K562 (cell line): ENCODE measurements around the gene TRMT1. TPM values are rescaled to one million over a fixed set of nuclear protein-coding genes. Genes with fewer than 3 reads are reported as not detected.

Experiments used
- ILF3 ChIP-seq: fragments of 450-650 bp; IDR thresholded peaks from 2 replicates; pipeline ENCODE4 v1.6.1; 2018; ENCODE audit warnings: antibody characterized with exemption, mild to moderate bottlenecking, moderate library complexity, borderline replicate concordance
- KDM2B ChIP-seq: fragments of 250-450 bp; sonication (Bioruptor Pico); IDR thresholded peaks from 2 replicates; pipeline ENCODE4 v1.8.0; 2021; ENCODE audit warnings: mild to moderate bottlenecking, moderate library complexity
- MAFG ChIP-seq: fragments of 450-650 bp; conservative IDR thresholded peaks from 2 replicates; pipeline ENCODE4 v1.6.1; 2016; ENCODE audit warnings: missing genetic modification characterization, missing compliant biosample characterization
- MAFK ChIP-seq: IDR thresholded peaks from 2 replicates; pipeline ENCODE4 v1.6.1; 2011; ENCODE audit warnings: low read length, improper control_type of control experiment
- PTBP1 ChIP-seq: fragments of 200-400 bp; formaldehyde crosslinking; IDR thresholded peaks from 2 replicates; pipeline ENCODE4 v1.6.1; 2017; ENCODE audit warnings: low read depth, low read length
- SMARCE1 ChIP-seq: fragments of 450-650 bp; IDR thresholded peaks from 2 replicates; pipeline ENCODE4 v1.7.1; 2016; ENCODE audit warnings: mild to moderate bottlenecking
- TCF3 ChIP-seq: sonication (generic); formaldehyde crosslinking; IDR thresholded peaks from 2 replicates; pipeline ENCODE4 v1.4.0; 2020; ENCODE audit warnings: mild to moderate bottlenecking, missing genetic modification reagents
- ZNF311 ChIP-seq: fragments of 250-450 bp; sonication (Bioruptor Pico); IDR thresholded peaks from 2 replicates; pipeline ENCODE4 v1.4.0; 2020; ENCODE audit warnings: mild to moderate bottlenecking, moderate library complexity
- polyA plus RNA-seq, 8 experiments: library from polyadenylated mRNA; depleted of rRNA in 4 of 8; stranded (reverse) in 5 of 8; unstranded in 3 of 8; fragments of >200 nt; fragmentation: Nextera tagmentation in 2 of 8; fragmentation: Illumina TruSeq in 1 of 8; extraction: Ambion mirVana in 2 of 8; extraction: Trizol in 1 of 8; gene quantifications; 2 replicates each; pipeline versions ENCODE4 v1.2.1 to v1.2.3, GENCODE V29; 2011 to 2014; ENCODE audit warnings: inconsistent platforms in 1 of 8, missing spikeins in 1 of 8
- total RNA-seq, 7 experiments: library from RNA; depleted of rRNA in 6 of 7; stranded (reverse); fragments of >200 nt in 6 of 7; fragmentation: Illumina TruSeq in 2 of 7; extraction: Trizol in 2 of 7; gene quantifications; 2 replicates each; pipeline versions ENCODE4 v1.2.1 to v1.2.3, GENCODE V29; 2011 to 2021; ENCODE audit warnings: low replicate concordance in 1 of 7
- TF ChIP-seq, protein P1 (sequence below): fragments of 200-800 bp; sonication (Bioruptor generic); IDR thresholded peaks from 2 replicates; pipeline ENCODE4 v1.6.1; 2017; ENCODE audit warnings: missing genetic modification characterization, missing compliant biosample characterization
- TF ChIP-seq, protein P2 (sequence below), 2 experiments: fragments of 450-650 bp; IDR thresholded peaks; 2 replicates each; pipeline ENCODE4 v1.6.1; 2018; ENCODE audit warnings: mild to moderate bottlenecking in 2 of 2, low read depth in 1 of 2; ENCODE audit not compliant: partially characterized antibody in 2 of 2
- TF ChIP-seq, protein P3 (sequence below): conservative IDR thresholded peaks from 2 replicates; pipeline ENCODE4 v1.6.1; 2011; ENCODE audit warnings: low read depth, mild to moderate bottlenecking, low read length; ENCODE audit not compliant: control insufficient read depth
- TF ChIP-seq, protein P4 (sequence below), 2 experiments: fragments of 450-650 bp in 1 of 2; sonication (generic) in 1 of 2; formaldehyde crosslinking; conservative IDR thresholded peaks; 2 replicates each; pipeline versions ENCODE4 v1.4.0 to v1.8.1; 2020 to 2022; ENCODE audit warnings: mild to moderate bottlenecking in 1 of 2, missing genetic modification reagents in 1 of 2
- TF ChIP-seq, protein P5 (sequence below): sonication (generic); formaldehyde crosslinking; IDR thresholded peaks from 2 replicates; pipeline ENCODE4 v1.8.0; 2022; ENCODE audit warnings: mild to moderate bottlenecking, missing genetic modification reagents
- TF ChIP-seq, protein P6 (sequence below): fragments of 450-650 bp; formaldehyde crosslinking; IDR thresholded peaks from 2 replicates; pipeline ENCODE4 v1.4.0; 2022; ENCODE audit warnings: missing genetic modification characterization

Gene TRMT1
- total and polyA plus RNA-seq, 9 of the 15 experiments (the other 6 are each of a cell fraction or from before 2014, with no cell fraction given): 5.8 to 158 (median 54.3) TPM

DNA sequence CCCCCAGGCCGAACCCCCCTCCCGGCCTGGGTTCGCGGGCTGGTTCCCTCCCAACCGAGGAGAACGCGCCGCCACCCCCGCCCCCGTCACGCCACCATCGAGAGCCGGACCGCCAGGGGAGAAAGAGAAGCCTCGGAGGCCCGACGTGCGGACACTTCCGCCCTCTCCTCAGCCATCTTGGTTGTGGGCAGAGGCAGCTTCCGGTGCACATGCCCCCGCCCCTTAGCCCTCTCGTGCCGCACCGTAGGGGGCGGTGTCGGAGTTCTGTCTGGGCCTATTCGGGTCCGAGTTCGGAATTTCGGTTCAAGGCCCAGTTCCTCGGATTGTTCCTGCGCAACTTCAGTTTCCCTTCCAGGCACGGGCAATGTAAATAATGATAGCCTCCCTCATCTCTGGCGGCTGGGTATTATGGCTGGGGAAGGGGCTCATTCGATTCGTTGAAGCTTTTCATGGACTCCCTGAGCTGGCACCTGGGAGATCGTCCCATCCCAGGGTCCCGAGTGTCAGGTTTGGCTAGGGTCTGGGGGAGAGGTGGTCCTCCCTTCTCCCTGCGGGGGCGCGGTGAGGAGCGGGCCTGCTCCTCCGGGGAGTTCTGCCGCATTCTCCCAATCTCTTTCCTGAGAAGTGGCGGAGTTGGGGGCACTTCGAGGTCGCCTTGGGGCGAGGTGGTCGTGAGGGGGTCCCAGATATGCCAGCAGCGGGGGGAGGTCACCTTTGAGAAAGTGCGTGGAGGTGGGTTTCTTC is 33.8 kb upstream of the TRMT1 start, which contains the start of the genes IER2 and STX10 (continued):
- no peak for TF ChIP-seq PTBP1
- TF ChIP-seq, protein P1, sequence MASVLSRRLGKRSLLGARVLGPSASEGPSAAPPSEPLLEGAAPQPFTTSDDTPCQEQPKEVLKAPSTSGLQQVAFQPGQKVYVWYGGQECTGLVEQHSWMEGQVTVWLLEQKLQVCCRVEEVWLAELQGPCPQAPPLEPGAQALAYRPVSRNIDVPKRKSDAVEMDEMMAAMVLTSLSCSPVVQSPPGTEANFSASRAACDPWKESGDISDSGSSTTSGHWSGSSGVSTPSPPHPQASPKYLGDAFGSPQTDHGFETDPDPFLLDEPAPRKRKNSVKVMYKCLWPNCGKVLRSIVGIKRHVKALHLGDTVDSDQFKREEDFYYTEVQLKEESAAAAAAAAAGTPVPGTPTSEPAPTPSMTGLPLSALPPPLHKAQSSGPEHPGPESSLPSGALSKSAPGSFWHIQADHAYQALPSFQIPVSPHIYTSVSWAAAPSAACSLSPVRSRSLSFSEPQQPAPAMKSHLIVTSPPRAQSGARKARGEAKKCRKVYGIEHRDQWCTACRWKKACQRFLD: no peak; the same call in 1 of the 2 replicates
- no peak for TF ChIP-seq MAFG
- TF ChIP-seq, protein P2, sequence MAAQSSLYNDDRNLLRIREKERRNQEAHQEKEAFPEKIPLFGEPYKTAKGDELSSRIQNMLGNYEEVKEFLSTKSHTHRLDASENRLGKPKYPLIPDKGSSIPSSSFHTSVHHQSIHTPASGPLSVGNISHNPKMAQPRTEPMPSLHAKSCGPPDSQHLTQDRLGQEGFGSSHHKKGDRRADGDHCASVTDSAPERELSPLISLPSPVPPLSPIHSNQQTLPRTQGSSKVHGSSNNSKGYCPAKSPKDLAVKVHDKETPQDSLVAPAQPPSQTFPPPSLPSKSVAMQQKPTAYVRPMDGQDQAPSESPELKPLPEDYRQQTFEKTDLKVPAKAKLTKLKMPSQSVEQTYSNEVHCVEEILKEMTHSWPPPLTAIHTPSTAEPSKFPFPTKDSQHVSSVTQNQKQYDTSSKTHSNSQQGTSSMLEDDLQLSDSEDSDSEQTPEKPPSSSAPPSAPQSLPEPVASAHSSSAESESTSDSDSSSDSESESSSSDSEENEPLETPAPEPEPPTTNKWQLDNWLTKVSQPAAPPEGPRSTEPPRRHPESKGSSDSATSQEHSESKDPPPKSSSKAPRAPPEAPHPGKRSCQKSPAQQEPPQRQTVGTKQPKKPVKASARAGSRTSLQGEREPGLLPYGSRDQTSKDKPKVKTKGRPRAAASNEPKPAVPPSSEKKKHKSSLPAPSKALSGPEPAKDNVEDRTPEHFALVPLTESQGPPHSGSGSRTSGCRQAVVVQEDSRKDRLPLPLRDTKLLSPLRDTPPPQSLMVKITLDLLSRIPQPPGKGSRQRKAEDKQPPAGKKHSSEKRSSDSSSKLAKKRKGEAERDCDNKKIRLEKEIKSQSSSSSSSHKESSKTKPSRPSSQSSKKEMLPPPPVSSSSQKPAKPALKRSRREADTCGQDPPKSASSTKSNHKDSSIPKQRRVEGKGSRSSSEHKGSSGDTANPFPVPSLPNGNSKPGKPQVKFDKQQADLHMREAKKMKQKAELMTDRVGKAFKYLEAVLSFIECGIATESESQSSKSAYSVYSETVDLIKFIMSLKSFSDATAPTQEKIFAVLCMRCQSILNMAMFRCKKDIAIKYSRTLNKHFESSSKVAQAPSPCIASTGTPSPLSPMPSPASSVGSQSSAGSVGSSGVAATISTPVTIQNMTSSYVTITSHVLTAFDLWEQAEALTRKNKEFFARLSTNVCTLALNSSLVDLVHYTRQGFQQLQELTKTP (IDR thresholded peaks at IDR 0.05; ENCODE audit: low read depth in 1 of 2, partially characterized antibody in 2 of 2): peak; percentile 46 to 88
- TF ChIP-seq SMARCE1: no peak; the same call in 1 of the 2 replicates
- TF ChIP-seq, protein P3, sequence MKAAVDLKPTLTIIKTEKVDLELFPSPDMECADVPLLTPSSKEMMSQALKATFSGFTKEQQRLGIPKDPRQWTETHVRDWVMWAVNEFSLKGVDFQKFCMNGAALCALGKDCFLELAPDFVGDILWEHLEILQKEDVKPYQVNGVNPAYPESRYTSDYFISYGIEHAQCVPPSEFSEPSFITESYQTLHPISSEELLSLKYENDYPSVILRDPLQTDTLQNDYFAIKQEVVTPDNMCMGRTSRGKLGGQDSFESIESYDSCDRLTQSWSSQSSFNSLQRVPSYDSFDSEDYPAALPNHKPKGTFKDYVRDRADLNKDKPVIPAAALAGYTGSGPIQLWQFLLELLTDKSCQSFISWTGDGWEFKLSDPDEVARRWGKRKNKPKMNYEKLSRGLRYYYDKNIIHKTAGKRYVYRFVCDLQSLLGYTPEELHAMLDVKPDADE: peak; percentile 91
- no peak; the same call in 1 of the 2 replicates for TF ChIP-seq TCF3 (CRISPR knock-in tag)
- TF ChIP-seq, protein P4, sequence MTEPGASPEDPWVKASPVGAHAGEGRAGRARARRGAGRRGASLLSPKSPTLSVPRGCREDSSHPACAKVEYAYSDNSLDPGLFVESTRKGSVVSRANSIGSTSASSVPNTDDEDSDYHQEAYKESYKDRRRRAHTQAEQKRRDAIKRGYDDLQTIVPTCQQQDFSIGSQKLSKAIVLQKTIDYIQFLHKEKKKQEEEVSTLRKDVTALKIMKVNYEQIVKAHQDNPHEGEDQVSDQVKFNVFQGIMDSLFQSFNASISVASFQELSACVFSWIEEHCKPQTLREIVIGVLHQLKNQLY (CRISPR knock-in tag; conservative IDR thresholded peaks at IDR 0.05): 0 out of 4 replicates have a peak, but pooled peaks of 1 of the 2 experiments have one; percentile 29
- no peak for TF ChIP-seq ZNF311 (CRISPR knock-in tag)
- TF ChIP-seq, protein P5, sequence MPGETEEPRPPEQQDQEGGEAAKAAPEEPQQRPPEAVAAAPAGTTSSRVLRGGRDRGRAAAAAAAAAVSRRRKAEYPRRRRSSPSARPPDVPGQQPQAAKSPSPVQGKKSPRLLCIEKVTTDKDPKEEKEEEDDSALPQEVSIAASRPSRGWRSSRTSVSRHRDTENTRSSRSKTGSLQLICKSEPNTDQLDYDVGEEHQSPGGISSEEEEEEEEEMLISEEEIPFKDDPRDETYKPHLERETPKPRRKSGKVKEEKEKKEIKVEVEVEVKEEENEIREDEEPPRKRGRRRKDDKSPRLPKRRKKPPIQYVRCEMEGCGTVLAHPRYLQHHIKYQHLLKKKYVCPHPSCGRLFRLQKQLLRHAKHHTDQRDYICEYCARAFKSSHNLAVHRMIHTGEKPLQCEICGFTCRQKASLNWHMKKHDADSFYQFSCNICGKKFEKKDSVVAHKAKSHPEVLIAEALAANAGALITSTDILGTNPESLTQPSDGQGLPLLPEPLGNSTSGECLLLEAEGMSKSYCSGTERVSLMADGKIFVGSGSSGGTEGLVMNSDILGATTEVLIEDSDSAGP: no peak
- no peak for TF ChIP-seq MAFK
- no peak for TF ChIP-seq KDM2B (CRISPR knock-in tag)
- TF ChIP-seq, protein P6, sequence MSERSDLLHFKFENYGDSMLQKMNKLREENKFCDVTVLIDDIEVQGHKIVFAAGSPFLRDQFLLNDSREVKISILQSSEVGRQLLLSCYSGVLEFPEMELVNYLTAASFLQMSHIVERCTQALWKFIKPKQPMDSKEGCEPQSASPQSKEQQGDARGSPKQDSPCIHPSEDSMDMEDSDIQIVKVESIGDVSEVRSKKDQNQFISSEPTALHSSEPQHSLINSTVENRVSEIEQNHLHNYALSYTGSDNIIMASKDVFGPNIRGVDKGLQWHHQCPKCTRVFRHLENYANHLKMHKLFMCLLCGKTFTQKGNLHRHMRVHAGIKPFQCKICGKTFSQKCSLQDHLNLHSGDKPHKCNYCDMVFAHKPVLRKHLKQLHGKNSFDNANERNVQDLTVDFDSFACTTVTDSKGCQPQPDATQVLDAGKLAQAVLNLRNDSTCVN (CRISPR knock-in tag): no peak
- TF ChIP-seq ILF3: no peak
